ENCODE data around the gene COLGALT1. TPM values are rescaled to one million over a fixed set of nuclear protein-coding genes. Genes with fewer than 3 reads are reported as not detected.
A peak's percentile ranks its signal among the peaks of the same experiment; 100 is the strongest.

COLGALT1 gene
- total RNA-seq, 2 donors from 2014 or later: 51.4 to 90.9 TPM

DNA sequence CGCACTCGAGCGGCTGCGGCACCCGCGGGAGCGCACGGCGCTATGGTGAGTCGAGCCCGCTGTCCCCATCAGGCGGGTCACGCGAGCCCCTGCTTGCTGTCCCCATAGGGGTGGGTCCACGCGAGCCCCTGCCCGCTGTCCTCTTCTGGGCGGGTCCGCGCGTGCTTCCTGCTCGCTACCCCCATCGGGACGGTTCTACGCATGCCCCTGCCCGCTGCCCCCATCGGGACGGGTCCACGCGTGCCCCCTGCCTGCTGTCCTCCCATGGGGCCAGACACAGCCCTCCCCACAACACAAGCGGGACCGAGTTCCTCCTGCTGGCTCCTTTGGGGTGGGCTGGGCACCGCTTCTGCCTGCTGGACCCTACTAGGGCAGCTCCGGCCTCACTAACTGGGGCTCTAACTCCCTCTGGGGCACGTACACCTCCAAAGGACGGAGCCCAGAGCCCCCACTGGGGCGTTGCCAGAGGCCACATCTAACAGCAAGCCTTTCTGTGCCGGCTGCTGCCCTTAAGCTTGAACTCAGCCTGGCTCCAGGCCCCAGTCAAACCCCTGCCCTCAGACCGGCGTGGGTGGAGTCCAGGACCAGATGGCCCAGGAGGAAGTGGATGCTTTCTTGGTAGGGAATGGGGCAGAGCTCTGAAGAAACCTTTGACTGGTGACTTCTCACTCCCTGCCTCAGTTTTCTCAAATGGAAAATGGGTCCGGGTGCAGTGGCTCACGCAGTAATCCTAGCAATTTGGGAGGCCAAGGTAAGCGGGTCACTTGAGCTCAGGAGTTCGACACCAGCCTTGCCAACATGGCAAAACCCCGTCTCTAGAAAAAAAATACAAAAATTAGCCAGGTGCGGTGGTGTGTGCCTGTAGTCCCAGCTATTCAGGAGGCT, 722 bp downstream of the COLGALT1 start:
- intact Hi-C loops (cut with DNase I): no loop called here
- Histone ChIP-seq H3K27ac (peak overlapping the region; percentile 89), H3K27me3 (no peaks in the 10 kb centered on the region), H3K9me3 (no peaks in the 10 kb centered on the region), H3K9ac (ENCODE audit: low read depth in 2 of 2, low read length in 2 of 2) (peak overlapping the region; percentile 96 to 99), H3K4me1 (peaks cover 6% of the 10 kb centered on the region), H3K4me3 (peak overlapping the region; percentile 96), H3K36me3 (no peaks in the 10 kb centered on the region)
- peak; percentile 82 for DNase-seq
- TF ChIP-seq, protein P1, sequence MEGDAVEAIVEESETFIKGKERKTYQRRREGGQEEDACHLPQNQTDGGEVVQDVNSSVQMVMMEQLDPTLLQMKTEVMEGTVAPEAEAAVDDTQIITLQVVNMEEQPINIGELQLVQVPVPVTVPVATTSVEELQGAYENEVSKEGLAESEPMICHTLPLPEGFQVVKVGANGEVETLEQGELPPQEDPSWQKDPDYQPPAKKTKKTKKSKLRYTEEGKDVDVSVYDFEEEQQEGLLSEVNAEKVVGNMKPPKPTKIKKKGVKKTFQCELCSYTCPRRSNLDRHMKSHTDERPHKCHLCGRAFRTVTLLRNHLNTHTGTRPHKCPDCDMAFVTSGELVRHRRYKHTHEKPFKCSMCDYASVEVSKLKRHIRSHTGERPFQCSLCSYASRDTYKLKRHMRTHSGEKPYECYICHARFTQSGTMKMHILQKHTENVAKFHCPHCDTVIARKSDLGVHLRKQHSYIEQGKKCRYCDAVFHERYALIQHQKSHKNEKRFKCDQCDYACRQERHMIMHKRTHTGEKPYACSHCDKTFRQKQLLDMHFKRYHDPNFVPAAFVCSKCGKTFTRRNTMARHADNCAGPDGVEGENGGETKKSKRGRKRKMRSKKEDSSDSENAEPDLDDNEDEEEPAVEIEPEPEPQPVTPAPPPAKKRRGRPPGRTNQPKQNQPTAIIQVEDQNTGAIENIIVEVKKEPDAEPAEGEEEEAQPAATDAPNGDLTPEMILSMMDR (IDR thresholded peaks at IDR 0.05): no peak

DNA sequence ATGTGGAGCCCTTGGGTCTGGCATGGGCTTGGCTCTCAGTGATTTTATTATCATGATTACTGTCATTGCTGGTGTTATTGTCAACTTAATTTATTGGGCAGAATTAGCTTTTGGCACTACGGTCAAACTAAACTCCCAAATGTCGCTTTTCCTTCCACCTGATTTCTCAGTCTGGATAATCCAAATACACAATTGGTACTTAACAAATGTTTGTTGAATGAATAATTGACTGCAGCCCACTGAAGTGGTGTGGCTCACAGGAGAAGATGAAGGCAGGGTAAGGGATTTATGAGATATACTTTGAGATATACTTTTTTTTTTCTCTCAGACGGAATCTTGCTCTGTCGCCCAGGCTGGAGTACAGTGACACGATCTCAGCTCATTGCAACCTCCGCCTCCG, 1.5 kb downstream of the COLGALT1 start:
- intact Hi-C loops (cut with DNase I): no loop called here
- no peaks in the 10 kb centered on the region for H3K27me3 ChIP-seq
- DNase-seq: no peak
- peaks cover 6% of the 10 kb centered on the region for H3K4me1 ChIP-seq
- no peak overlapping the region for H3K9ac ChIP-seq (ENCODE audit: low read depth in 2 of 2, low read length in 2 of 2)
- H3K36me3 ChIP-seq: no peaks in the 10 kb centered on the region
- H3K9me3 ChIP-seq: no peaks in the 10 kb centered on the region
- H3K4me3 ChIP-seq: no peak overlapping the region
- TF ChIP-seq, protein P1 (IDR thresholded peaks at IDR 0.05): no peak
- peak overlapping the region; percentile 89 for H3K27ac ChIP-seq

DNA sequence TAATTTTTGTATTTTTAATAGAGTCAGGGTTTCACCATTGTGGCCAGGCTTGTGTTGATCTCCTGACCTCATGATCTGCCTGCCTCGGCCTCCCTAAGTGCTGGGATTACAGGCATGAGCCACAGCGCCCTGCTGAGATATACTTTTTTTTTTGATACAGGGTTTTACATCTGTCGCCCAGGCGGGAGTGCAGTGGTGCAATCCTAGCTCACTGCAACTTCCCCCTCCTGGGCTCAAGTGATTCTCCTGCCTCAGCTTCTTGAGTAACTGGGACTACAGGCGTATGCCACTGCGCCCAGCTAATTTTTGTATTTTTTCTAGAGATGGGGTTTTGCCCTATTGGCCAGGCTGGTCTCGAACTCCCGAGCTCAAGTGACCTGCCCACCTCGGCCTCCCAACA, 2.0 kb downstream of the COLGALT1 start:
- Histone ChIP-seq H3K9me3 (no peaks in the 10 kb centered on the region), H3K4me1 (peaks cover 6% of the 10 kb centered on the region), H3K9ac (ENCODE audit: low read depth in 2 of 2, low read length in 2 of 2) (no peak overlapping the region), H3K4me3 (no peak overlapping the region), H3K36me3 (no peaks in the 10 kb centered on the region), H3K27me3 (no peaks in the 10 kb centered on the region), H3K27ac (no peak overlapping the region)
- TF ChIP-seq, protein P1 (IDR thresholded peaks at IDR 0.05): no peak
- intact Hi-C loops (cut with DNase I): no loop called here
- DNase-seq: no peak

DNA sequence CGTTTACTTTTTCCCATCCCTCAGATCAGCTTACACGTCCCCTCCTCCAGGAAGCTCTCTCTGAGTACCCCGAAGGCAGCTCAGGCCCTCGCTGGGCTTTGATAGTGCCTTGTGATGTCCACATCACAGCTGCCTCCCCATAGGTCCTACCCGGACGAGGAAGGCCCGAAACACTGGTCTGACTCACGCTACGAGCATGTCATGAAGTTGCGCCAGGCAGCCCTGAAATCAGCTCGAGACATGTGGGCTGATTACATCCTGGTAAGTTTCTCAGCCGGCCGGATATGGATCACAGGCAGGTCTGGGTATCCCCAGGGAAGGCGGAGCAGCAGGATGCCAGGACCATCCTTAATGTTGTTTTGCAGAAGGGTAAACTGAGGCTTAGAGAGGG, 4.8 kb downstream of the COLGALT1 start:
- peaks cover 6% of the 10 kb centered on the region for H3K4me1 ChIP-seq
- no peaks in the 10 kb centered on the region for H3K27me3 ChIP-seq
- H3K36me3 ChIP-seq: no peaks in the 10 kb centered on the region
- H3K4me3 ChIP-seq: no peak overlapping the region
- intact Hi-C loops (cut with DNase I): no loop called here
- no peak overlapping the region for H3K27ac ChIP-seq
- TF ChIP-seq, protein P1 (IDR thresholded peaks at IDR 0.05): no peak
- H3K9me3 ChIP-seq: no peaks in the 10 kb centered on the region
- no peak overlapping the region for H3K9ac ChIP-seq (ENCODE audit: low read depth in 2 of 2, low read length in 2 of 2)
- DNase-seq: no peak

DNA sequence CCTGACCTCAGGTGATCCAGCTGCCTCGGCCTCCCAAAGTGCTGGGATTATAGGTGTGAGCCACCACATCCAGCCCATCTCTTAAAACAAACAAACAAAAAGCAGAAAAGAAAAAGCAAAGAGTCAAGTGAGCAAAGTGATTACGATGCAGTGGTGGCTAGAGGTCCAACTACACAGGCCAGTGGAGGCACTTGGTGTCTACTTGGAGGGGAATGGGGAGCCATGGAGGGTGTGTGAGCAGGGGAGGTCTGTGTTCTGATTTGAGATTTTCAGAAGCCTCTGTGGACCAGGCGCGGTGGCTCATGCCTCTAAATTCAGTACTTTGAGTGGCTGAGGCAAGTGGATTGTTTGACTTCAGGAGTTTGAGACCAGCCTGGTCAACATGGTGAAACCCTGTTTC, 6.6 kb downstream of the COLGALT1 start:
- Histone ChIP-seq H3K36me3 (no peaks in the 10 kb centered on the region), H3K4me3 (no peak overlapping the region), H3K9me3 (no peaks in the 10 kb centered on the region), H3K9ac (ENCODE audit: low read depth in 2 of 2, low read length in 2 of 2) (no peak overlapping the region), H3K27ac (no peak overlapping the region), H3K27me3 (no peaks in the 10 kb centered on the region), H3K4me1 (no peaks in the 10 kb centered on the region)
- intact Hi-C loops (cut with DNase I): no loop called here
- no peak for DNase-seq
- TF ChIP-seq, protein P1 (IDR thresholded peaks at IDR 0.05): no peak

All from colonic mucosa (tissue), 4 donors.